Lower leg skin (tissue), 4 donors: ENCODE measurements around the gene GRSF1. TPM values are rescaled to one million over a fixed set of nuclear protein-coding genes. Genes with fewer than 3 reads are reported as not detected.

Experiments
- DNase-seq, 2 donors: peaks; one replicate each; pipeline ENCODE4 v3.0.0-alpha.2; 2019; ENCODE audit warnings: low spot score in 2 of 2
- H3K4me3 ChIP-seq: fragments of 200-600 bp; sonication (generic); 2 replicates; pipeline ENCODE4 v1.5.1; 2017; ENCODE audit warnings: mild to moderate bottlenecking, low read depth; ENCODE audit not compliant: poor library complexity, severe bottlenecking
- POLR2A ChIP-seq, 2 donors: fragments of 450-650 bp; IDR thresholded peaks; one replicate each; pipeline ENCODE4 v1.6.1; 2016 to 2017; ENCODE audit warnings: antibody characterized with exemption in 2 of 2, mild to moderate bottlenecking in 1 of 2, moderate library complexity in 1 of 2
- WGBS, 2 donors: methylation state at CpG; one replicate each; pipeline ENCODE4 v1.1.5; 2018; 5-methylcytosine and 5-hydroxymethylcytosine counted together
- intact Hi-C: fragments of 100-400 bp; cut with DNase I; formaldehyde crosslinking; loops from one replicate; pipeline ENCODE4 v1.15.0; 2023; ENCODE audit warnings: low total_unique reads
- total RNA-seq, 4 donors: library from RNA; depleted of rRNA; stranded (reverse); fragments of >200 nt; gene quantifications; one replicate each; pipeline ENCODE4 v1.1.0, GENCODE V29; 2016
- TF ChIP-seq, protein P1 (sequence below), 3 donors: fragments of 450-650 bp; IDR thresholded peaks; one replicate each; pipeline ENCODE4 v1.5.1; 2016; ENCODE audit warnings: antibody characterized with exemption in 3 of 3, mild to moderate bottlenecking in 3 of 3, moderate library complexity in 2 of 3

GRSF1 gene
- total RNA-seq, 4 donors from 2014 or later: 38.6 to 56.9 (median 55.4) TPM

- WGBS, 2 donors: 67 to 78% methylated on average over 1 of the region's 1 CpG
- H3K4me3 ChIP-seq: no peak overlapping the region
- intact Hi-C loops: no loop called here
- no peak for DNase-seq
- TF ChIP-seq, protein P1, sequence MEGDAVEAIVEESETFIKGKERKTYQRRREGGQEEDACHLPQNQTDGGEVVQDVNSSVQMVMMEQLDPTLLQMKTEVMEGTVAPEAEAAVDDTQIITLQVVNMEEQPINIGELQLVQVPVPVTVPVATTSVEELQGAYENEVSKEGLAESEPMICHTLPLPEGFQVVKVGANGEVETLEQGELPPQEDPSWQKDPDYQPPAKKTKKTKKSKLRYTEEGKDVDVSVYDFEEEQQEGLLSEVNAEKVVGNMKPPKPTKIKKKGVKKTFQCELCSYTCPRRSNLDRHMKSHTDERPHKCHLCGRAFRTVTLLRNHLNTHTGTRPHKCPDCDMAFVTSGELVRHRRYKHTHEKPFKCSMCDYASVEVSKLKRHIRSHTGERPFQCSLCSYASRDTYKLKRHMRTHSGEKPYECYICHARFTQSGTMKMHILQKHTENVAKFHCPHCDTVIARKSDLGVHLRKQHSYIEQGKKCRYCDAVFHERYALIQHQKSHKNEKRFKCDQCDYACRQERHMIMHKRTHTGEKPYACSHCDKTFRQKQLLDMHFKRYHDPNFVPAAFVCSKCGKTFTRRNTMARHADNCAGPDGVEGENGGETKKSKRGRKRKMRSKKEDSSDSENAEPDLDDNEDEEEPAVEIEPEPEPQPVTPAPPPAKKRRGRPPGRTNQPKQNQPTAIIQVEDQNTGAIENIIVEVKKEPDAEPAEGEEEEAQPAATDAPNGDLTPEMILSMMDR (IDR thresholded peaks at IDR 0.05): no peak
- TF ChIP-seq POLR2A (IDR thresholded peaks at IDR 0.05): no peak
Measured at GRCh38 chr4:70815370-70815769, 24.3 kb downstream of the GRSF1 start.

- no peak overlapping the region for H3K4me3 ChIP-seq
- DNase-seq: no peak
- 89 to 96% methylated on average over 1 of the region's 1 CpG for WGBS, 2 donors
- TF ChIP-seq, protein P1 (IDR thresholded peaks at IDR 0.05): no peak
- TF ChIP-seq POLR2A (IDR thresholded peaks at IDR 0.05): no peak
- intact Hi-C loops: no loop called here
Measured at GRCh38 chr4:70808151-70808550, 31.5 kb downstream of the GRSF1 start.

DNA sequence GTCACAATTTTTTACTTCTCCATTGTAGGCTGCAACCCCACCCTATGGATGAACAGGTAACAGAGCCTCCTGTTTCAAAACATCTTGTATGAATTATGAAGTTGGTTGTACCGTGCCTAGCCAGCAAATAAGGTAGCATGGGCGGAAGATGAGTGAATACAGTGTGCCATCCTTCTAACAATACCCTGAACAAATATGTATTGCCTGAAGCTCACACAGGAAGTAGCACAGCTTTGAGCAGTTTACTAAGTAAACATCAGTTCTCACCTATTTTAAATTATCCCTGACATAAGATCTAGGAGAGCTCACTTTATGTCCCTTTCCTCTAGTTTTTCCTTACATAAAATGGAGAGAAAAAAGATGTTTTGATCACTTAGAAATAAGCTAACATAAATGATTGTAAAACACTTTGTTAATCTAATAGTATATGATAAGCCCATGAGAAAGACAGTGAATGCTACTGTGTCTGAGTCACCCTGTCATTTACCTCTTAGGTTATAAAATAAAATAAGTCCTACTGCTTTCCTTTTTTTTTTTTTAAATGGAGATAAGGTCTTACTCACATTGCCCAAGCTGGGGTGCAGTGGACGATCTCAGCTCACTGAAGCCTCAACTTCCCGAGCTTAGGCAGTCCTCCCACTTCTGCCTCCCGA, 36.6 kb downstream of the GRSF1 start:
- intact Hi-C loops: no loop called here
- DNase-seq: no peak
- no peak overlapping the region for H3K4me3 ChIP-seq
- no peak for TF ChIP-seq POLR2A (IDR thresholded peaks at IDR 0.05)
- TF ChIP-seq, protein P1 (IDR thresholded peaks at IDR 0.05): no peak
- WGBS, 2 donors: 86 to 89% methylated on average over 5 of the region's 5 CpGs

DNA sequence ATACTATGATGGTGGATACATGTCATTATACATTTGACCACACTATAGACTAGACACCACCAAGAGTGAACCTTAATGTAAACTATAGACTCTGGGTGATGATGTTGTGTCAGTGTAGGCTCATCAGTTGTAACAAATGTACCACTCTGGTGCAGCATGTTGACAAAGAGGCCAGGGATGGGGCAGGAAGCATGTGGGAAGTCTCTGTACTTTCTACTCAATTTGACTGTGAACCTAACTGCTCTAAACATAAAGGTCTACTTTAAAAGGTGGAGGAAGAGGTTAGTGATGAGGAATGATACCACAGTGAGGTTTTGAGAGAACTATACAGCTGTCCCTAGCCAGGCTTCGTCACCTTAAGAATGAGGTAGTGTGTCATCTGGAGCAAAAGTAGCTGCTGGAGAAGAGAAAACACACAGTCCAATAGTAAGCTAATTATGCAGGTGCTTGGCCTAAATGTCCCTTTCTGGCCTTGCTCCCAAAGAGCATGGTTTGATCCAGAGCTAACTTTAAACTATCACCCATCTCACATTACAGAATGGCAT, 38.4 kb downstream of the GRSF1 start:
- TF ChIP-seq, protein P1 (IDR thresholded peaks at IDR 0.05): no peak
- no peak for TF ChIP-seq POLR2A (IDR thresholded peaks at IDR 0.05)
- no peak for DNase-seq
- H3K4me3 ChIP-seq: no peak overlapping the region
- intact Hi-C loops: no loop called here
- 72 to 96% methylated on average over 1 of the region's 1 CpG for whole genome bisulfite sequencing, 2 donors

GRCh38 chr4:70793626-70794025, 46.1 kb downstream of the GRSF1 start:
- no peak overlapping the region for H3K4me3 ChIP-seq
- intact Hi-C loops: no loop called here
- WGBS, 2 donors: 95 to 98% methylated on average over 6 of the region's 6 CpGs
- DNase-seq: no peak
- TF ChIP-seq, protein P1 (IDR thresholded peaks at IDR 0.05): no peak
- no peak for TF ChIP-seq POLR2A (IDR thresholded peaks at IDR 0.05)

- no peak for DNase-seq
- intact Hi-C loops: no loop called here
- 52 to 68% methylated on average over 1 of the region's 1 CpG for WGBS, 2 donors
- H3K4me3 ChIP-seq: no peak overlapping the region
- TF ChIP-seq, protein P1 (IDR thresholded peaks at IDR 0.05): no peak
- TF ChIP-seq POLR2A (IDR thresholded peaks at IDR 0.05): no peak
Measured at GRCh38 chr4:70788733-70789132, 51.0 kb downstream of the GRSF1 start.
